Stimulated activated CD8-positive, alpha-beta memory T cell treated with anti-CD3 and anti-CD28 coated beads, Interleukin-2, amount 100 ng/mL, for 1 hour (primary cell): Measurements from ENCODE around the gene RABL2A.
"Not testable (repeated sequence)": the region's sequence is repeated elsewhere in the genome, so short reads cannot be mapped to it uniquely, and the experiment has no call there.

Experiments used
- DNase-seq, 2 donors: peaks; one replicate each; pipeline ENCODE4 v3.0.0-alpha.2; 2020; ENCODE audit warnings: low read depth in 2 of 2

The RABL2A gene

GRCh38 chr2:113609822-113610221 lies 17.2 kb upstream of the RABL2A start:
- not testable (repeated sequence) for DNase-seq

- DNase-seq = not testable (repeated sequence)
Measured at GRCh38 chr2:113621002-113621401, 6.1 kb upstream of the RABL2A start.

GRCh38 chr2:113625906-113626305 lies 1.2 kb upstream of the RABL2A start:
- not testable (repeated sequence) for DNase-seq

- not testable (repeated sequence) for DNase-seq
Measured at GRCh38 chr2:113632849-113633345, 5.8 kb downstream of the RABL2A start.

- not testable (repeated sequence) for DNase-seq
Measured at GRCh38 chr2:113635358-113635757, 8.3 kb downstream of the RABL2A start.

GRCh38 chr2:113636226-113636625 lies 9.2 kb downstream of the RABL2A start:
- not testable (repeated sequence) for DNase-seq

- not testable (repeated sequence) for DNase-seq
Measured at GRCh38 chr2:113638084-113638483, 11.0 kb downstream of the RABL2A start.

- not testable (repeated sequence) for DNase-seq
Measured at GRCh38 chr2:113646217-113646616, 19.2 kb downstream of the RABL2A start.

GRCh38 chr2:113650834-113651815 lies 24.1 kb downstream of the RABL2A start:
- not testable (repeated sequence) for DNase-seq

- not testable (repeated sequence) for DNase-seq
Measured at GRCh38 chr2:113652599-113652998, 25.5 kb downstream of the RABL2A start.

- DNase-seq = not testable (repeated sequence)
Measured at GRCh38 chr2:113656031-113656624, 29.1 kb downstream of the RABL2A start.

- not testable (repeated sequence) for DNase-seq
Measured at GRCh38 chr2:113657735-113658134, 30.7 kb downstream of the RABL2A start.

- not testable (repeated sequence) for DNase-seq
Measured at GRCh38 chr2:113663285-113664060, 36.4 kb downstream of the RABL2A start.

GRCh38 chr2:113664761-113665533 lies 37.9 kb downstream of the RABL2A start:
- not testable (repeated sequence) for DNase-seq

- DNase-seq = not testable (repeated sequence)
Measured at GRCh38 chr2:113669013-113669412, 41.9 kb downstream of the RABL2A start.

- DNase-seq = no peak
Measured at GRCh38 chr2:113672326-113672932, 45.4 kb downstream of the RABL2A start.

GRCh38 chr2:113675875-113676274 lies 48.8 kb downstream of the RABL2A start:
- DNase-seq = no peak

GRCh38 chr2:113676623-113677266 lies 49.7 kb downstream of the RABL2A start:
- DNase-seq = no peak

GRCh38 chr2:113677330-113677729 lies 50.3 kb downstream of the RABL2A start:
- DNase-seq = no peak

- DNase-seq = no peak
Measured at GRCh38 chr2:113679457-113679856, 52.4 kb downstream of the RABL2A start.
